Body of pancreas (tissue), 4 donors: Measurements from ENCODE around the gene PACRG.
"Not testable (repeated sequence)": the region's sequence is repeated elsewhere in the genome, so short reads cannot be mapped to it uniquely, and the experiment has no call there.

Experiments
- POLR2A ChIP-seq, 3 donors: fragments of 450-650 bp; IDR thresholded peaks; one replicate each; pipeline ENCODE4 v1.6.1; 2016; ENCODE audit warnings: antibody characterized with exemption in 3 of 3, mild to moderate bottlenecking in 2 of 3
- TF ChIP-seq, protein P1 (sequence below), 7 experiments: fragments of 450-650 bp in 4 of 7; fragments of 200-600 bp in 3 of 7; sonication (generic) in 3 of 7; IDR thresholded peaks; one replicate each; pipeline ENCODE4 v1.5.1; 2016 to 2019; ENCODE audit warnings: antibody characterized with exemption in 7 of 7

DNA sequence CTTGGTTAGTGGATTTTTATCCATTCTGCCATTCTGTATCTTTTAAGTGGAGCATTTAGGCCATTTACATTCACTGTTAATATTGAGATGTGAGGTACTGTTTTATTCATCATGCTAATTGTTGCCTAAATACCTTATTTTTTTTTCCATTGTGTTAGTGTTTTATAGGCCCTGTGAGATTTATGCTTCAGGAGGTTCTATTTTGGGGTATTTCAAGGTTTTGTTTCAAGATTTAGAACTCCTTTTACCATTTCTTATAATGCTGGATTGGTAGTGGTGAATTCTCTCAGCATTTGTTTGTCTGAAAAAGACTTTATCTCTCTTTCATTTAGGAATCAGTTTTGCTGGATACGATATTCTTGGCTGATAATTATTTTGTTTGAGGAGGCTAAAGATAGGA is 255.5 kb downstream of the PACRG start:
- not testable (repeated sequence) for TF ChIP-seq POLR2A (IDR thresholded peaks at IDR 0.05)
- TF ChIP-seq, protein P1, sequence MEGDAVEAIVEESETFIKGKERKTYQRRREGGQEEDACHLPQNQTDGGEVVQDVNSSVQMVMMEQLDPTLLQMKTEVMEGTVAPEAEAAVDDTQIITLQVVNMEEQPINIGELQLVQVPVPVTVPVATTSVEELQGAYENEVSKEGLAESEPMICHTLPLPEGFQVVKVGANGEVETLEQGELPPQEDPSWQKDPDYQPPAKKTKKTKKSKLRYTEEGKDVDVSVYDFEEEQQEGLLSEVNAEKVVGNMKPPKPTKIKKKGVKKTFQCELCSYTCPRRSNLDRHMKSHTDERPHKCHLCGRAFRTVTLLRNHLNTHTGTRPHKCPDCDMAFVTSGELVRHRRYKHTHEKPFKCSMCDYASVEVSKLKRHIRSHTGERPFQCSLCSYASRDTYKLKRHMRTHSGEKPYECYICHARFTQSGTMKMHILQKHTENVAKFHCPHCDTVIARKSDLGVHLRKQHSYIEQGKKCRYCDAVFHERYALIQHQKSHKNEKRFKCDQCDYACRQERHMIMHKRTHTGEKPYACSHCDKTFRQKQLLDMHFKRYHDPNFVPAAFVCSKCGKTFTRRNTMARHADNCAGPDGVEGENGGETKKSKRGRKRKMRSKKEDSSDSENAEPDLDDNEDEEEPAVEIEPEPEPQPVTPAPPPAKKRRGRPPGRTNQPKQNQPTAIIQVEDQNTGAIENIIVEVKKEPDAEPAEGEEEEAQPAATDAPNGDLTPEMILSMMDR (IDR thresholded peaks at IDR 0.05): not testable (repeated sequence)
